ENCODE data around the gene PCDHGC5. TPM values are rescaled to one million over a fixed set of nuclear protein-coding genes. Genes with fewer than 3 reads are reported as not detected.

Gene PCDHGC5
- total RNA-seq, 1 donor from 2014 or later: not detected

- intact Hi-C loops (cut with micrococcal nuclease): no loop called here
Measured at GRCh38 chr5:141490271-141490670, 1.4 kb downstream of the PCDHGC5 start.

GRCh38 chr5:141490771-141491170, 1.9 kb downstream of the PCDHGC5 start:
- intact Hi-C loops (cut with micrococcal nuclease): no loop called here

- intact Hi-C loops (cut with micrococcal nuclease): no loop called here
Measured at GRCh38 chr5:141491323-141492167, 2.7 kb downstream of the PCDHGC5 start.

DNA sequence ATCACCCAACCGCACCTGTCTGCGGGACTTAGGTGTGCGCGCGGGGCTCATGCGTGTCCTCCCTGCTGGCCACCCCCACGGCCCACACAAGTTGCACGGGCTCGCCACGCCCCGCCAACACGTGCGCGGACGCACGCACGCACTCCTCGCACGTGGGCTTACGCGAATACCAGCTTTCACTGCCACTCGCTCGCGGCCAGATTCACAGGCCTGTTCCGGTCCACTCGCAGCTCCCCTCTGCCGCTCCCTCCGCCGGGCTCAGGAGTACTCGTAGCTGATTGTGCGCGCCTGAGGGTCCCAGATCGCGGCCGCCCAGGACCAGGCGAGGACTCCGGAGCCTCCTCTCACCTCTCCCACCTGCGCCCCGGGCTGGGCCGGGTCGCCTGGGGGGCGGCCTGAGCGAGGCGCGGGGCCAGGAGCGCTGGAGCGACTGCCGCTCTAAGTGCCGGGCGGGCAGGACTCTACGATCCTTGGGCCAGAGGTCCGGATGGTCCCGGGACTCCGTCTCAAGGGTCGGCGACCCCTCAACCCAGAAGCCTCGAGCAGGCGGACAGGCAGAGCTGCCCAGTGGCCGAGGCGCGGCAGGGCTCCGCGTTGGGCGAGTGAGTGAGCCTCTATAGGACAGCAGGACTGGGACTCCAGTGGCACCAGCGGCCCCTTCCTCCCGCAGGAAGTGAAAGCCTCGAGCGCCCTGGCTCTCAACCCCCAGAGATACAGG, 3.4 kb downstream of the PCDHGC5 start:
- intact Hi-C loops (cut with micrococcal nuclease): no loop called here

DNA sequence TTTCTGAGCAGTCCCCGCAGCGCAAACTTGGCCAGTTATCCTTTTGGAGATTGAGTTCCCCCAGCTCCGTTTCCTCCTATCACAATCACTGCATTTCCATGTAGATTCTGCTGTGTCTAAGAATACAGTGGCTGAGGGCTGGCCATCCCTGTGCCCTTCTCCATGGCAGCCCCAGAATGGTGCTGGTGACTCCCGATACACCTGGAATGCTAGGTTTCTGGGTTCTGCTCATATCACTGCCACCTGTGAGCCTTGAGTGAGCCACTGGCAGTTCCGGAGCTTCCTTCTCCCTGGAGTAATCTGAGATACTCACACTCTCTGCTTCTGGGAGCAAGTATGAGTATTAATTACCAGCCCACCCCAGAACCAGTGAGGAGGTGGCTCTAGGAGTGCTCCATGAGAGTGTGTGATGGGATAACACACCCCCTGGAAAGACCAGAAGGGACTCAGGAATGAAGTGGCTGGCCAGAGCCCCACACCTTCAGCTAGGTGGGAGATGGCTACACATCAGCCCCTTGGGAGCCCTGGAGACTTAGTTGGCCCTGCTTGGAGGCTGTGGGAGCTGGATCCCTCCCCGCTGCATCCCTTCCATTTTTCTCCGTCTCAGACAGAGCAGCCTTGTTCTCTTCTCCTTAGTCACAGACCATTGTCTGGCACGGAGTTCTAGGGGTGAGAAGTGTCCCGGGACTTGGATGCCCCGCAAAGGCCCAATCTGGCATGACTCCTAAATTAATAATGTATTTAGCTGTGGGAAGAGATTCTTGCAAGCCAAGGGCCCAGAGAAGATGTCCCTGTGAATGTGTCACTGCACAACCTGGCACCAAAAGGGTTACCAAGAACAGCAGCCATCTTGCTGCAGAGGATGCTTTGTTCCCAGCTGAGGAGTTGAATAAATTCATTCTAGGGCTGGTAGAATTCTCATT, 4.9 kb downstream of the PCDHGC5 start:
- intact Hi-C loops (cut with micrococcal nuclease): no loop called here

DNA sequence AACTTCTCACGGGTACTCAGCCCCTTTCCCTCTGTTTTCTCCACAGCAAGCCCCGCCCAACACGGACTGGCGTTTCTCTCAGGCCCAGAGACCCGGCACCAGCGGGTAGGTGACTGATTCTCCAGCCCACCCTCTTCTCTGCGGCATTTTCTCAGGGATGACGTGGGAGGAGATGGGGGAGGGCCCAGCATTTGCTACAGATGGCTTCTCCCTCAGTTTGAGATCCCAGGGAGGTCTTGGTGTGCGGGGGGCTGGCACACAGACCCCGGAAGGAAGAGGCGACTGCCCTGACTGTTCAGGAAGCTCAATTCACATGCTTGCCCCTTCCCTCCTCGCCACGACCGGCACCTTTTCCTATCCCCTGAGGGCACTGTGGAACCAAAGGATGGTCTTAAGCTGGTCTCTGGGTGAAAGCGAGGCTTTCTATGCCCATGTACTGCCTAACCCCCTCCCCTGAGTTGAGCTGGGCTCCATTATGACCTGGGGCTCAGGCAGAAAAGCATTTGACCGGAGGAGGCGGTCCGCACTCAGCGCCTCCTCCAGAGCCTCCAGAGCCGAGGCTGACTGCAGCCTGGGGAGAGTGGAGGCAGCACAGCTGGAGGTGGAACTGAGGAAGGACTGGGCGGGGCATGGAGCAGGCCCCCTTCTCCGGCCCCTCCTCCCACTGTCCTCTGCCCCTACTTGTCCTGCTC, 6.0 kb downstream of the PCDHGC5 start:
- intact Hi-C loops (cut with micrococcal nuclease): no loop called here

DNA sequence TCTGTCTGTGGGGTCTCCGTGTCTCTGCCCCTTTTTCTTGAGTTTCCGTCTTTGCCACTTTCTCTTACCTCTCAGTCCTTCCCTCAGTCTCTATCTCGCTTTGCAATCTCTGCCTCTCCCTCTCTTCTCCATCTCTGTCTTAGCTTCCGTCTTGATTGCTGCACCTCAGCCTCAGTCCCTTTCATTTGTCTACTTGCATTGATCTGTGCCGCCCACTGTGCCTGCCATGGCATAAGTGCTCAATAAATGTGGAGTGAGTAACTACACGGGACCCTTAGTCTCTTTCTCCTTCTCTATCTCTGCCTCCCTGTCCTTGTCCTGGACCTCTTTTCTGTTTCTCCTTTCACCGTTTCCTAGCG, 6.6 kb downstream of the PCDHGC5 start:
- intact Hi-C loops (cut with micrococcal nuclease): no loop called here

- intact Hi-C loops (cut with micrococcal nuclease): no loop called here
Measured at GRCh38 chr5:141496038-141496437, 7.2 kb downstream of the PCDHGC5 start.

DNA sequence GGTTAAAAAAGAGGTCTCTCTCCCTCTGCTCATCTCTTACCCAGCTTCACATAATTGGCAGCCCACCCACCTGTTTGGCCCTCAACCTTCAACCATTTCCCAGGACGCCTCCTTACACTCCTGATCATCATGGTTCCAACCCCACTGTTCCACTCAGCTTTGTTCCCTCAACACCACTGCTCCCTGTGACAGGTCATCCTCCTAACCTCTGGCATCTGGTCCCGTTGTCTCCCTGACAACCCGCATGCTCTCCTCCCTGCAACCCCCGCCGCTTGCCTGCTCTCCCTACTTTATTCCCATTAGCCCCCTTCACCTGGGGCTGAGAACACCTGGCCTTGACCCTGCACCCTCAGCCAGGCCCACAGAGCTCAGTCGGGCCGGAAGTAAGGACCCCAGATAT, 12.9 kb downstream of the PCDHGC5 start:
- intact Hi-C loops (cut with micrococcal nuclease): no loop called here

- intact Hi-C loops (cut with micrococcal nuclease): no loop called here
Measured at GRCh38 chr5:141503681-141504080, 14.8 kb downstream of the PCDHGC5 start.

DNA sequence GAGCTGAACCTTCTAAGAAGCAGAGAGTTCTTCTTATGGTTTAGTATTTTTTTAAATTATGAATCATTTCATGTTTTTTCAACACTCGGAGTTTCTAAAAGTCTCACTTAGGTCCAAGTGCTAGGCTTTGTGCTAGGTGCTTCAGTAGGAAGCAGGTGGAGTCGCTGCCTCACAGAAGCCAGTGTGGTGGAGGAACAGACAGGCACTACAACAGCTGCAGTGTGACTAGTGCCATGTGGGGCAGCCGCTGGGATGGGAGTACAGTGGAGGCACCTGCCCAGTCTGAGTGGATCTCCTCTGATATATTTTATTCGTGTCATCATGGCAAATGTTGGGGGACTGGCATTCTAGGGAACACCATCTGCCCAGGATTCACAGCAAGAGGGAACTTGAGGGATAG, 15.3 kb downstream of the PCDHGC5 start:
- intact Hi-C loops (cut with micrococcal nuclease): no loop called here

DNA sequence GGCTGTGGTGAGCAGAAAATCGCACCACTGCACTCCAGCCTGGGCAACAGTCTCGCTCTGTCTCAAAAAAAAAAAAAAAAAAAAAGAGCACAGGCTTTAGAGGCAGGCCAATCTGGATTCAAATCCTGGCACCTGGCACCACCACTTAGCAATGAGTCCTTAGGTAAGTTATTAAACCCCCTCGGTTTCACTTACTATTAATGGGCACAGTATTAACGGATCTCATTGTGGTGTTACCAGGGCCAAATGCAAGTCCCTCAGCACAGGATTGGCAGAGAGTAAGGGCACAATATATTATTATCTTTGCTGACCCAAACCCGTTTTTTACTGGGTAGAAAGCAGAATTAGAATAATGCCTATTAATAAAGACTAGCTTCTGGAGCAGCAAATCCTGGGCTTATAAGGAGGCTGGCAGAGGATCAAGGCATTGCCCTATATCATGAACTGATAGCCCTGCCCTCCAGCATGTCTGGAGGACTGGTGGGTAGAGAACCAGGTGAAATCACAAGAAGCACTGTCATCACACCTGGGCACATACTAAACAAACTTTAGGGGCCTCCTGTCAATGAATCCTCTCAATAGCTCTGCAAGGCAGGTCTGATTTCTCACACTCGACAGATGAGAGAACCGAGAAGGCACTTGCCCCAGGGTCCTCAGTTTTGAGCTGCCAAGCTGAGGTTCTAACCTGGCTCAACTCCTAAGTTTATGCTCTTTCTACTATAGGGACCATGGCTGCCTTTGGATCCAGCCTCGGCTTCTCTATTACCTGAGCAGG, 17.7 kb downstream of the PCDHGC5 start:
- intact Hi-C loops (cut with micrococcal nuclease): no loop called here

DNA sequence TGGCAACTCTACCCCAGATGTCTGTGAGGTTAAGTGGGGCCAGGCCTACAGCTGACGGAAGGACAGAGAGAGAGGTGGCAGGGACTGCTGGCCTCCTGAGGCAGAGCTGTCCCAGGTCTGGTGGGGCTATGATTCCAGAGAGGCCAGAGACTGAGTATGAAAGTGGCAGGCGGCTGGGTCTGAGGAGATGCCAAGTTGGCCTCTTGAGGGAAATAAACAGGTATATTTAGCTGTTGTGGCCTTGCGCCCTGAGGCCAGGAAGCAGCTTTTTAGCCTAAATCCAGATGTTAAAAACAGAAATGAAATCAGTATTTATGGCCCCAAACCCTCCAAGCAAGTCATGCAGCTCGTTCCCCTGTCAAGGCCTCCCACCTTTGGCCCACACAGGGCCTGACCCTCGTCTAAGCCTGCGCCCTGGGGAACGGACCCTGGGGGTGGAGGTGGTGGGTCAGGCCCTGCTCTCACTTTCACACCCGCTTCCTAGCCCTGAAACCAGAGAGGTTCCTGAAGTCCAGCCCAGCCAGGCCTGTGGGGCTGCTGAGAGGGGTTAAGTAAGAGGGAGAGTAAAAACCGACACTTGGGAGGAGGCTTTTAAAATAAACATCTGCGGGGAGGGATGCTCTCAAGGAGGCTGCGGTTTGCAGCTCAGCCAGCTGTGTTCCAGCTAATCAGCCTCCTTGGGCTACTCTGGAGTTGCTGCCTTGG, 18.7 kb downstream of the PCDHGC5 start:
- intact Hi-C loops (cut with micrococcal nuclease): no loop called here

GRCh38 chr5:141508440-141508797, 19.5 kb downstream of the PCDHGC5 start:
- intact Hi-C loops (cut with micrococcal nuclease): no loop called here

GRCh38 chr5:141508798-141509611, 20.1 kb downstream of the PCDHGC5 start:
- intact Hi-C loops (cut with micrococcal nuclease): no loop called here

DNA sequence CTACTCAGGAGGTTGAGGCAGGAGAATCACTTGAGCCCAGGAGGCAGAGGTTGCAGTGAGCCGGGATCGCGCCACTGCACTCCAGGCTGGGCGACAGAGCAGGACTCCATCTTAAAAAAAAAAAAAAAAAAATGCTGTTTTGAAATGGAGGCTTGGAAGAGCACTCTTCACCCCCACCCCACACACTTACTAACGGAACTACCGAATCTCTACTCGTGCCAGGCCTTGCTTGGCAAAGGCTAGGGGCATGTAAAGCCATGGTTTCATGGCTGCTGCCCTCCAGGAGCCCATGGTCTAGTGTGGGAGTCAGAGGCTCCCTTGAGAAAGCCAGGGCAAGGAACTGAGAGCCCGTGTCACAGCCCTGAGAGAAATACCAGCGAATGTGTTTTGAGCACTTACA, 21.3 kb downstream of the PCDHGC5 start:
- intact Hi-C loops (cut with micrococcal nuclease): loop anchor here (5.0 kb wide), 2 partner anchors 107 to 168 kb away; partner anchors contain the start of genes DIAPH1 and PCDHGA3

- intact Hi-C loops (cut with micrococcal nuclease): loop anchor here (5.0 kb wide), 2 partner anchors 106 to 169 kb away; partner anchors contain the start of genes DIAPH1 and PCDHGA3
Measured at GRCh38 chr5:141510850-141511601, 22.1 kb downstream of the PCDHGC5 start.
